Mesenchymal stem cell (in vitro differentiated cells and primary cell): ENCODE results near the gene AR.
A peak's percentile ranks its signal among the peaks of the same experiment; 100 is the strongest.

ENCODE experiments used
- DNase-seq: peaks from one replicate; pipeline ENCODE4 v3.0.0-alpha.2; 2013
- H2AFZ ChIP-seq: one replicate; pipeline ENCODE4 v1.6.1; 2013; ENCODE audit warnings: low read depth, mild to moderate bottlenecking, control low read depth, inconsistent platforms, low read length, moderate library complexity
- H2AK5ac ChIP-seq: 2 replicates; pipeline ENCODE4 v1.6.1; 2013; ENCODE audit warnings: low read length, moderate library complexity, mild to moderate bottlenecking, inconsistent platforms; ENCODE audit not compliant: severe bottlenecking
- H2BK120ac ChIP-seq: one replicate; pipeline ENCODE4 v1.6.1; 2013; ENCODE audit warnings: low read depth, mild to moderate bottlenecking, inconsistent platforms, low read length, moderate library complexity
- H2BK12ac ChIP-seq, 2 experiments: one replicate each; pipeline ENCODE4 v1.6.1; 2013; ENCODE audit warnings: inconsistent platforms in 2 of 2, low read length in 2 of 2, mild to moderate bottlenecking in 2 of 2, moderate library complexity in 2 of 2, control low read depth in 1 of 2
- H2BK15ac ChIP-seq: one replicate; pipeline ENCODE4 v1.6.1; 2013; ENCODE audit warnings: mild to moderate bottlenecking, low read depth, inconsistent platforms; ENCODE audit not compliant: poor library complexity, severe bottlenecking
- H2BK5ac ChIP-seq: 2 replicates; pipeline ENCODE4 v1.6.1; 2013; ENCODE audit warnings: low read depth, mild to moderate bottlenecking, low read length, control low read depth, inconsistent platforms; ENCODE audit not compliant: poor library complexity, severe bottlenecking
- H3K14ac ChIP-seq, 2 experiments: one replicate each; pipeline ENCODE4 v1.6.1; 2013; ENCODE audit warnings: inconsistent platforms in 2 of 2, low read length in 2 of 2, control low read depth in 1 of 2, mild to moderate bottlenecking in 1 of 2, moderate library complexity in 1 of 2
- H3K18ac ChIP-seq, 2 experiments: one replicate each; pipeline ENCODE4 v1.6.1; 2013; ENCODE audit warnings: inconsistent platforms in 2 of 2, low read length in 2 of 2, control low read depth in 1 of 2, low read depth in 1 of 2, mild to moderate bottlenecking in 1 of 2
- H3K23ac ChIP-seq, 2 experiments: one replicate each; pipeline ENCODE4 v1.6.1; 2013; ENCODE audit warnings: inconsistent platforms in 2 of 2, low read length in 2 of 2, mild to moderate bottlenecking in 2 of 2, moderate library complexity in 2 of 2, control low read depth in 1 of 2
- H3K27ac ChIP-seq: 2 replicates; pipeline ENCODE4 v1.5.1; 2013; ENCODE audit warnings: mild to moderate bottlenecking, moderate library complexity, low read length, control low read depth, inconsistent platforms; ENCODE audit not compliant: poor library complexity, severe bottlenecking
- H3K27me3 ChIP-seq, 2 experiments: 2 replicates each; pipeline versions ENCODE4 v1.6.1 to v1.7.0; 2013; ENCODE audit warnings: low read length in 2 of 2, mild to moderate bottlenecking in 2 of 2, moderate library complexity in 2 of 2, control low read depth in 1 of 2, inconsistent platforms in 1 of 2; ENCODE audit not compliant: control insufficient read depth in 1 of 2, insufficient read depth in 1 of 2
- H3K36me3 ChIP-seq, 2 experiments: 2 replicates each; pipeline versions ENCODE4 v1.6.1 to v1.7.0; 2013; ENCODE audit warnings: low read length in 2 of 2, control low read depth in 1 of 2, inconsistent platforms in 1 of 2, low read depth in 1 of 2, mild to moderate bottlenecking in 1 of 2; ENCODE audit not compliant: insufficient read depth in 2 of 2, control insufficient read depth in 1 of 2
- H3K4ac ChIP-seq, 2 experiments: one replicate each; pipeline ENCODE4 v1.6.1; 2013; ENCODE audit warnings: inconsistent platforms in 2 of 2, low read length in 2 of 2, mild to moderate bottlenecking in 2 of 2, moderate library complexity in 2 of 2, control low read depth in 1 of 2, low read depth in 1 of 2
- H3K4me1 ChIP-seq: 2 replicates; pipeline ENCODE4 v1.6.1; 2013; ENCODE audit warnings: low read depth, low read length, control low read depth; ENCODE audit not compliant: control insufficient read depth, insufficient read depth
- H3K4me2 ChIP-seq: 2 replicates; pipeline ENCODE4 v1.6.1; 2013; ENCODE audit warnings: low read length, mild to moderate bottlenecking, inconsistent platforms; ENCODE audit not compliant: poor library complexity, severe bottlenecking
- H3K4me3 ChIP-seq, 2 experiments: 2 replicates each; pipeline versions ENCODE4 v1.5.1 to v1.7.0; 2013; ENCODE audit warnings: low read length in 2 of 2, mild to moderate bottlenecking in 2 of 2, control low read depth in 1 of 2, low read depth in 1 of 2; ENCODE audit not compliant: insufficient read depth in 1 of 2
- H3K79me1 ChIP-seq: replicated peaks from 2 replicates; pipeline ENCODE4 v1.6.1; 2013; ENCODE audit warnings: mild to moderate bottlenecking, control low read depth, low read length, inconsistent platforms; ENCODE audit not compliant: poor library complexity, severe bottlenecking
- H3K9ac ChIP-seq: 2 replicates; pipeline ENCODE4 v1.7.0; 2013; ENCODE audit warnings: mild to moderate bottlenecking, low read length, moderate library complexity
- H3K9me3 ChIP-seq: 2 replicates; pipeline ENCODE4 v1.7.0; 2013; ENCODE audit warnings: mild to moderate bottlenecking, low read length; ENCODE audit not compliant: control insufficient read depth
- H4K8ac ChIP-seq: one replicate; pipeline ENCODE4 v1.6.1; 2013; ENCODE audit warnings: inconsistent platforms, mild to moderate bottlenecking, low read length, moderate library complexity
- H4K91ac ChIP-seq: one replicate; pipeline ENCODE4 v1.6.1; 2013; ENCODE audit warnings: mild to moderate bottlenecking, low read length, inconsistent platforms
- WGBS: methylation state at CpG from one replicate; pipeline ENCODE4 v1.1.7; 2013; ENCODE audit warnings: mixed read lengths; 5-methylcytosine and 5-hydroxymethylcytosine counted together

Gene AR

DNA sequence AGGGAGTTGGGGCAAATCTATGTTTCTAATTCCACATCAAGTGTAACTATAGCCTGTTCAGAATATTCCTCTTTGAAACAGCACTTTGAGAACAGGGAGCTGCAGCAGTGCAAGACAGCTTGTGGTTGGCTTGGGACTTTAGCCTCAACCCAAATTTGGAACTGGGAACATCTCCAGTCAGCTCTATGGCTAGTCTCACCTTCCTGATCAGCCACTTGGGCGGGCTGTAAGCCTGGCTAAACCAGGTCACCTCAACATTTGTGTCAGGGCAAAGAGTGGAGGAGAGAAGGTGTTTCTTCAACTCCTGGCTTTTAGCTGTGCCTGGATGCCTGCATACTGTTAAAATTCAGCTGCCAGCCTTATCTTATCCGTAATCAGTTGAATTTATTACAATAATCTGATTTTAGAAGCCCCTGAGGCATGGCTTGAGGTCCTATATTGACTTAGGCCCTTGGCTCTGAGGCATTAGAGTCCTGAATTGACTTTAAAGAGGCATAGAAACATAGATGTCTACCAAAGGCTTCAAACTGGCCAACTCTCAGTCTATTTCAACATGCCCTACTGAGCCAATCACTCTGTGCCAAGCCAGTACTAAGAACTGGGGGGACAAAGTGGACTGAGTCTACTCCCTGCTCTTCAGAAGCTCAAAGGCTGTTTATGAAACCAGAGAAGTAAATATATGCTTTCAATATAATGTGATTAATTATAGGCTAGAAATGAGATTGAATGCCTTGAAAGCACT is 18.7 kb upstream of the AR start:
- no peak overlapping the region for H3K4me2 ChIP-seq
- no peaks in the 10 kb centered on the region for H3K79me1 ChIP-seq
- H4K8ac ChIP-seq = no peak overlapping the region
- no peak overlapping the region for H4K91ac ChIP-seq
- no peak overlapping the region for H3K14ac ChIP-seq
- H2AFZ ChIP-seq = no peak overlapping the region
- no peak overlapping the region for H3K9ac ChIP-seq
- H2BK5ac ChIP-seq = no peak overlapping the region
- no peak overlapping the region for H3K18ac ChIP-seq
- no peak for DNase-seq
- 0% methylated on average over 1 of the region's 2 CpGs for WGBS
- no peak overlapping the region for H2AK5ac ChIP-seq
- no peak overlapping the region for H2BK12ac ChIP-seq
- no peak overlapping the region for H3K23ac ChIP-seq
- H2BK120ac ChIP-seq = no peak overlapping the region
- H3K36me3 ChIP-seq = no peaks in the 10 kb centered on the region
- H3K27ac ChIP-seq = no peak overlapping the region
- H3K4ac ChIP-seq = no peak overlapping the region
- no peak overlapping the region for H3K4me3 ChIP-seq
- peaks cover 0 to 15% of the 10 kb centered on the region in 2 experiments for H3K27me3 ChIP-seq
- no peaks in the 10 kb centered on the region for H3K9me3 ChIP-seq
- H3K4me1 ChIP-seq = no peaks in the 10 kb centered on the region
- H2BK15ac ChIP-seq = no peak overlapping the region

DNA sequence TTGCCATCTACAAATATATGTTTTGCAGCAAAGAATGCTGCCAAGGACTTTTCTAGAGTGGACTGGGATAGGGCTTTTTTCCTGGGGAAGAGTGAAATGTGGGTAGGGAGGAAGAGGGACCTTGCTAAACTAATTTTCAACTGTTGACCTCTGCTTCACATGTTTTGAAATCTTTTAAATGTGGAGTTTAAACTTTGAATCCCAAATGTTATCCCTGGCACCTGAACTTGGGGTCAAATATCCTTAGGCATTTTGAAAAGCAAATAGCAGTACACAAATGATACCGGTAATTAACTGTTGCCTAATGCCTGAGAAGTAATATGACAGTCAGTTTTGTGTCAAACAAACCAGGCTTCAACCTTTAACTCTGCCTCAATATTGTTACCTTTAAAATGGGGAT is 7.3 kb upstream of the AR start:
- Histone ChIP-seq H3K27ac (no peak overlapping the region), H4K8ac (no peak overlapping the region), H3K14ac (no peak overlapping the region), H2BK12ac (no peak overlapping the region), H3K4me2 (no peak overlapping the region), H3K9ac (no peak overlapping the region), H4K91ac (no peak overlapping the region), H3K27me3 (peaks cover 0 to 11% of the 10 kb centered on the region in 2 experiments), H2BK15ac (no peak overlapping the region), H3K9me3 (no peaks in the 10 kb centered on the region), H3K4ac (no peak overlapping the region), H3K36me3 (no peaks in the 10 kb centered on the region), H3K79me1 (no peaks in the 10 kb centered on the region), H2AK5ac (no peak overlapping the region), H3K18ac (no peak overlapping the region), H2BK5ac (no peak overlapping the region), H2AFZ (no peak overlapping the region), H3K4me3 (no peak overlapping the region), H2BK120ac (no peak overlapping the region), H3K23ac (no peak overlapping the region), H3K4me1 (no peaks in the 10 kb centered on the region)
- no CpG with 5 or more reads among the region's 1 CpG for WGBS
- DNase-seq = no peak

DNA sequence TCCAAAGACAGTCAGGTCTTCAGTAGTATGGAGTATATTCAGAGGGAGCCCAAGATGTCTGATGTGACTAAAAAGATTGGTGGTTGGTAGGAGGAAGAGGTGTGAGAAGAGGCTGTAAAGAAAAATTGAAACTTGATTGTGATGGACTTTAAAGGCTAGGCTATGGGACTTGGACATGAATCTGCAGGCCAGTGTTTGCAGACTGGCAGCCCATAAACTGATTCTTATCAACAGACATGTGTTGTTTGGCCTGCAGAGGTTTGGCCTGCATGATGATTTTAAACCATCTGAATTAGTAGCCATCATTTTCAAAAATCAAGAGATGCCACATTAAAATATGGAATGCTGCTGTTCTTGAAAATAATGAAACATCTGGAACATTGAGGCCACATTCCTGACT is 5.4 kb upstream of the AR start:
- Histone ChIP-seq H3K27me3 (peaks cover 0 to 19% of the 10 kb centered on the region in 2 experiments), H3K14ac (no peak overlapping the region)
- no peak for DNase-seq

DNA sequence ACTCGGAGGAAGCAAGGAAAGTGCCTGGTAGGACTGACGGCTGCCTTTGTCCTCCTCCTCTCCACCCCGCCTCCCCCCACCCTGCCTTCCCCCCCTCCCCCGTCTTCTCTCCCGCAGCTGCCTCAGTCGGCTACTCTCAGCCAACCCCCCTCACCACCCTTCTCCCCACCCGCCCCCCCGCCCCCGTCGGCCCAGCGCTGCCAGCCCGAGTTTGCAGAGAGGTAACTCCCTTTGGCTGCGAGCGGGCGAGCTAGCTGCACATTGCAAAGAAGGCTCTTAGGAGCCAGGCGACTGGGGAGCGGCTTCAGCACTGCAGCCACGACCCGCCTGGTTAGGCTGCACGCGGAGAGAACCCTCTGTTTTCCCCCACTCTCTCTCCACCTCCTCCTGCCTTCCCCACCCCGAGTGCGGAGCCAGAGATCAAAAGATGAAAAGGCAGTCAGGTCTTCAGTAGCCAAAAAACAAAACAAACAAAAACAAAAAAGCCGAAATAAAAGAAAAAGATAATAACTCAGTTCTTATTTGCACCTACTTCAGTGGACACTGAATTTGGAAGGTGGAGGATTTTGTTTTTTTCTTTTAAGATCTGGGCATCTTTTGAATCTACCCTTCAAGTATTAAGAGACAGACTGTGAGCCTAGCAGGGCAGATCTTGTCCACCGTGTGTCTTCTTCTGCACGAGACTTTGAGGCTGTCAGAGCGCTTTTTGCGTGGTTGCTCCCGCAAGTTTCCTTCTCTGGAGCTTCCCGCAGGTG is 637 bp downstream of the AR start:
- no peak overlapping the region for H2BK120ac ChIP-seq
- no peak overlapping the region for H4K91ac ChIP-seq
- no peaks in the 10 kb centered on the region for H3K36me3 ChIP-seq
- peaks cover 3% of the 10 kb centered on the region for H3K4me1 ChIP-seq
- WGBS = 0% methylated on average over 11 of the region's 30 CpGs
- H3K9me3 ChIP-seq = no peaks in the 10 kb centered on the region
- no peak overlapping the region for H2AFZ ChIP-seq
- H3K4me2 ChIP-seq = peak overlapping the region; percentile 74
- no peak overlapping the region for H2BK12ac ChIP-seq
- peaks cover 0 to 26% of the 10 kb centered on the region in 2 experiments for H3K27me3 ChIP-seq
- no peak overlapping the region for H2BK5ac ChIP-seq
- H3K27ac ChIP-seq = peak overlapping the region; percentile 64
- H4K8ac ChIP-seq = peak overlapping the region; percentile 60
- DNase-seq = peak; percentile 38
- peaks cover 1% of the 10 kb centered on the region for H3K79me1 ChIP-seq
- H3K23ac ChIP-seq = no peak overlapping the region
- H3K4ac ChIP-seq = no peak overlapping the region
- H3K18ac ChIP-seq = peak overlapping the region; percentile 33 to 48
- H2AK5ac ChIP-seq = no peak overlapping the region
- peak overlapping the region; percentile 70 for H3K9ac ChIP-seq
- peak overlapping the region; percentile 58 to 79 for H3K4me3 ChIP-seq
- no peak overlapping the region for H3K14ac ChIP-seq
- H2BK15ac ChIP-seq = no peak overlapping the region

More for the DNA sequence above, 5.4 kb upstream of the AR start:
- no peak overlapping the region for H2BK5ac ChIP-seq
- H3K79me1 ChIP-seq = no peaks in the 10 kb centered on the region
- H4K91ac ChIP-seq = no peak overlapping the region
- no peak overlapping the region for H3K4ac ChIP-seq
- H2AK5ac ChIP-seq = no peak overlapping the region
- no peak overlapping the region for H3K4me3 ChIP-seq
- no peak overlapping the region for H3K23ac ChIP-seq
- H2BK15ac ChIP-seq = no peak overlapping the region
- no peak overlapping the region for H2AFZ ChIP-seq
- no peaks in the 10 kb centered on the region for H3K4me1 ChIP-seq
- H2BK12ac ChIP-seq = no peak overlapping the region
- H3K18ac ChIP-seq = no peak overlapping the region
- no peaks in the 10 kb centered on the region for H3K9me3 ChIP-seq
- no peak overlapping the region for H3K9ac ChIP-seq
- H3K36me3 ChIP-seq = no peaks in the 10 kb centered on the region
- no peak overlapping the region for H3K4me2 ChIP-seq
- H3K27ac ChIP-seq = no peak overlapping the region
- no peak overlapping the region for H2BK120ac ChIP-seq
- no peak overlapping the region for H4K8ac ChIP-seq
